Natural killer cell (primary cell): ENCODE data around the gene BAIAP2. TPM values are rescaled to one million over a fixed set of nuclear protein-coding genes. Genes with fewer than 3 reads are reported as not detected.

Experiments
- ATAC-seq, 3 donors: fragments of 150-1000 bp in 2 of 3; fragments of 200-7000 bp in 1 of 3; cut with Tn5 transposase; 1 replicate in 1 of 3; 2 replicates in 2 of 3; pipeline ENCODE4 v1.10.0; 2021; ENCODE audit warnings: mild to moderate bottlenecking in 2 of 3, moderate library complexity in 2 of 3
- DNase-seq, 2 donors: peaks; one replicate each; pipeline versions ENCODE4 v3.0.0 to v3.0.0-alpha.2; 2013 to 2021; ENCODE audit warnings: mixed read lengths in 1 of 2
- H3K27ac ChIP-seq: one replicate; pipeline ENCODE4 v1.5.1; 2013; ENCODE audit warnings: mild to moderate bottlenecking, low read length
- H3K27me3 ChIP-seq: one replicate; pipeline ENCODE4 v1.6.1; 2013; ENCODE audit warnings: low read length; ENCODE audit not compliant: control insufficient read depth, insufficient read depth
- H3K36me3 ChIP-seq: one replicate; pipeline ENCODE4 v1.6.1; 2013; ENCODE audit warnings: low read length; ENCODE audit not compliant: control insufficient read depth, insufficient read depth
- H3K4me1 ChIP-seq: one replicate; pipeline ENCODE4 v1.6.1; 2013; ENCODE audit warnings: low read length; ENCODE audit not compliant: control insufficient read depth, insufficient read depth
- H3K4me3 ChIP-seq: one replicate; pipeline ENCODE4 v1.5.1; 2013; ENCODE audit warnings: low read length
- H3K9me3 ChIP-seq: one replicate; pipeline ENCODE4 v1.6.1; 2013; ENCODE audit warnings: low read length; ENCODE audit not compliant: control insufficient read depth, insufficient read depth
- H3K27ac Mint-ChIP-seq, 2 donors: one replicate each; pipeline ENCODE4 v1.8.0; 2022; ENCODE audit warnings: mild to moderate bottlenecking in 2 of 2, mixed read lengths in 2 of 2, moderate library complexity in 1 of 2
- H3K27me3 Mint-ChIP-seq, 2 donors: one replicate each; pipeline ENCODE4 v1.8.0; 2022; ENCODE audit warnings: low read depth in 2 of 2, mixed read lengths in 2 of 2
- H3K36me3 Mint-ChIP-seq: one replicate; pipeline ENCODE4 v1.8.0; 2022; ENCODE audit warnings: mixed read lengths
- H3K4me1 Mint-ChIP-seq, 2 donors: one replicate each; pipeline ENCODE4 v1.8.0; 2022; ENCODE audit warnings: mixed read lengths in 2 of 2
- H3K4me3 Mint-ChIP-seq: one replicate; pipeline ENCODE4 v1.8.0; 2022; ENCODE audit warnings: mild to moderate bottlenecking, moderate library complexity, mixed read lengths
- H3K9me3 Mint-ChIP-seq, 2 donors: one replicate each; pipeline ENCODE4 v1.8.0; 2022; ENCODE audit warnings: mixed read lengths in 2 of 2
- CTCF ChIP-seq: fragments of 200-600 bp; IDR thresholded peaks from one replicate; pipeline ENCODE4 v1.8.0; 2022; ENCODE audit warnings: antibody characterized with exemption
- WGBS: methylation state at CpG from one replicate; pipeline ENCODE4 v1.1.7; 2013; ENCODE audit warnings: missing lambda C conversion rate; ENCODE audit not compliant: insufficient coverage; 5-methylcytosine and 5-hydroxymethylcytosine counted together
- intact Hi-C: fragments of 100-400 bp; cut with micrococcal nuclease; formaldehyde crosslinking; loops from one replicate; pipeline ENCODE4 v1.14.2; 2022
- total RNA-seq, 4 donors: library from RNA; stranded (reverse); fragments of 120-200 nt in 1 of 4; gene quantifications; one replicate each; pipeline versions ENCODE4 v1.2.3 to v1.2.4, GENCODE V29; 2013 to 2022

Gene BAIAP2
- total RNA-seq, 3 donors from 2014 or later (not counting 1 experiment from before 2014, with no cell fraction given) = 6.7 to 12.3 (median 10.4) TPM

GRCh38 chr17:81156866-81157805, 122.2 kb downstream of the BAIAP2 start:
- TF ChIP-seq CTCF = no peak

GRCh38 chr17:81157848-81158687, 123.1 kb downstream of the BAIAP2 start:
- Histone ChIP-seq H3K9me3 (no peaks in the 10 kb centered on the region), H3K4me3 (no peak overlapping the region), H3K4me1 (peaks cover 22% of the 10 kb centered on the region), H3K27ac (no peak overlapping the region), H3K27me3 (no peaks in the 10 kb centered on the region), H3K36me3 (no peaks in the 10 kb centered on the region)
- intact Hi-C loops = no loop called here
- Mint-ChIP-seq H3K36me3 (no peaks in the 10 kb centered on the region), H3K27ac (no peak overlapping the region), H3K4me1 (peaks cover 4 to 18% of the 10 kb centered on the region in 2 donors), H3K9me3 (no peaks in the 10 kb centered on the region), H3K27me3 (no peaks in the 10 kb centered on the region), H3K4me3 (no peak overlapping the region)
- TF ChIP-seq CTCF = no peak
- ATAC-seq = no peak
- DNase-seq = no peak
- 93% methylated on average over 39 of the region's 39 CpGs for WGBS

More at GRCh38 chr17:81156866-81157805, 122.2 kb downstream of the BAIAP2 start:
- Histone ChIP-seq H3K36me3 (no peaks in the 10 kb centered on the region), H3K4me1 (peaks cover 22% of the 10 kb centered on the region), H3K4me3 (no peak overlapping the region), H3K9me3 (no peaks in the 10 kb centered on the region), H3K27me3 (no peaks in the 10 kb centered on the region), H3K27ac (no peak overlapping the region)
- Mint-ChIP-seq H3K36me3 (no peaks in the 10 kb centered on the region), H3K27ac (no peak overlapping the region), H3K4me1 (peaks cover 4 to 18% of the 10 kb centered on the region in 2 donors), H3K27me3 (no peaks in the 10 kb centered on the region), H3K4me3 (no peak overlapping the region), H3K9me3 (no peaks in the 10 kb centered on the region)
- DNase-seq (no peak), ATAC-seq (no peak)
- 93% methylated on average over 38 of the region's 38 CpGs for WGBS
- intact Hi-C loops = no loop called here

GRCh38 chr17:81158688-81159590, 124.0 kb downstream of the BAIAP2 start:
- TF ChIP-seq CTCF = no peak
- peak overlapping the region in 1 of 2 donors; percentile 77 for H3K27ac Mint-ChIP-seq

More at GRCh38 chr17:81158688-81159590, 124.0 kb downstream of the BAIAP2 start:
- peaks cover 22% of the 10 kb centered on the region for H3K4me1 ChIP-seq
- H3K9me3 ChIP-seq = no peaks in the 10 kb centered on the region
- no peak overlapping the region for H3K4me3 ChIP-seq
- Mint-ChIP-seq H3K27me3 (no peaks in the 10 kb centered on the region), H3K4me1 (peaks cover 4 to 18% of the 10 kb centered on the region in 2 donors), H3K36me3 (no peaks in the 10 kb centered on the region), H3K4me3 (peak overlapping the region; percentile 78), H3K9me3 (no peaks in the 10 kb centered on the region)
- ATAC-seq (no peak), DNase-seq (no peak)
- peaks cover 2% of the 10 kb centered on the region for H3K27me3 ChIP-seq
- intact Hi-C loops = no loop called here
- no peaks in the 10 kb centered on the region for H3K36me3 ChIP-seq
- 91% methylated on average over 43 of the region's 43 CpGs for WGBS
- no peak overlapping the region for H3K27ac ChIP-seq
